Measurements from ENCODE around the gene MYO5A. TPM values are rescaled to one million over a fixed set of nuclear protein-coding genes. Genes with fewer than 3 reads are reported as not detected.

The MYO5A gene
- total RNA-seq, 2 experiments from 2014 or later = 28.5 to 36.3 TPM

DNA sequence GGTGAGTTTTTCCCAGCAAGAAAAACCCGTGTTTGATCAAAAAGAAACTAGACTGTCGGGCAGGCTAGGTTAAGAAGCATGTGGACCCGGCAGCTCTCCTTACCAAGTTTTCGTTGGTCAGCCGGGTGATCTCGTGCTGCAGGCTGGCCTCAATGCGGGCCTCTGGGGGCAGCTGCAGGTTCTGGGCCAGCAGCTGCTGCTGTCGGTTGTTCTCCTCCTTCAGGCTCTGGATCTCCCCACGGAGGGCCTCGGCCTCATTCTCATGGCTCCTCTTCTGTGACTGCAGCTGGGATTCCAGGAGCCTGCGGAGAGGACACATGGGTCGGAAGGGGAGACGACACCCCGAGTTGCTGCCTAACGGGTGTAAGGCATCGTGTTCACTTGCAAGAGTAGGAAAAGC is 188.6 kb downstream of the MYO5A start:
- ATAC-seq (ENCODE audit: low read depth) (no peak), DNase-seq (no peak)
- POLR2A ChIA-PET = no interaction called here
- H3K36me3 Mint-ChIP-seq = peaks cover 3% of the 10 kb centered on the region
- no peak overlapping the region for H3K27ac Mint-ChIP-seq
- no peaks in the 10 kb centered on the region for H3K9me3 Mint-ChIP-seq
- no peak overlapping the region for H3K4me3 Mint-ChIP-seq
- no peaks in the 10 kb centered on the region for H3K27me3 Mint-ChIP-seq
- H3K4me1 Mint-ChIP-seq = peaks cover 15% of the 10 kb centered on the region

GRCh38 chr15:52338891-52339290 is 189.8 kb downstream of the MYO5A start:
- H3K27ac Mint-ChIP-seq = no peak overlapping the region
- H3K4me1 Mint-ChIP-seq = peaks cover 12% of the 10 kb centered on the region
- H3K27me3 Mint-ChIP-seq = no peaks in the 10 kb centered on the region
- DNase-seq (no peak), ATAC-seq (ENCODE audit: low read depth) (no peak)
- POLR2A ChIA-PET = no interaction called here
- H3K36me3 Mint-ChIP-seq = peaks cover 7% of the 10 kb centered on the region
- no peaks in the 10 kb centered on the region for H3K9me3 Mint-ChIP-seq
- H3K4me3 Mint-ChIP-seq = no peak overlapping the region

- Mint-ChIP-seq H3K9me3 (no peaks in the 10 kb centered on the region), H3K4me1 (peaks cover 15% of the 10 kb centered on the region), H3K27ac (no peak overlapping the region), H3K27me3 (no peaks in the 10 kb centered on the region), H3K36me3 (peaks cover 7% of the 10 kb centered on the region), H3K4me3 (no peak overlapping the region)
- POLR2A ChIA-PET = no interaction called here
- no peak for ATAC-seq (ENCODE audit: low read depth)
- DNase-seq = no peak
Observed at GRCh38 chr15:52338058-52338457, 190.6 kb downstream of the MYO5A start.

GRCh38 chr15:52337198-52337853 is 191.4 kb downstream of the MYO5A start:
- H3K4me1 Mint-ChIP-seq = peaks cover 19% of the 10 kb centered on the region
- ATAC-seq (ENCODE audit: low read depth) = no peak
- H3K4me3 Mint-ChIP-seq = no peak overlapping the region
- H3K9me3 Mint-ChIP-seq = no peaks in the 10 kb centered on the region
- H3K27ac Mint-ChIP-seq = no peak overlapping the region
- POLR2A ChIA-PET = no interaction called here
- H3K36me3 Mint-ChIP-seq = peaks cover 9% of the 10 kb centered on the region
- no peak for DNase-seq
- no peaks in the 10 kb centered on the region for H3K27me3 Mint-ChIP-seq

DNA sequence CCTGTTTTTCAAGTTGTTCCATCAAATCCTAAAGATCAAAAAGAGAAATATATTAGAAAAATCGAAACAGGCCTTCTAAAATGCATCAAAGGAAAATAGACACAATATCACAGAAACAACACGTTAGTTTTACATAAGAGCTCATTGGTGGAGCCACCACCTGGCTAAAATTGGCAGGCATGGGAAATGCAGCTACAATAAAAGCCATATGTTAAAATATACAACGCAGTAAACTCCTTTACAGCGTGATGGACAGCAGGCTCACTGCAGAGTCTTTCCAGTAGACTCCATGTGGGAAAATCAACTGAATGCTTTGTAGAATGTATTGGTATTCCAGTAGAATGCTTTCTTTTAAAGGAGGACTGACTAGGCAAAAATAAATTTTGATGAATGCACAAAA is 192.2 kb downstream of the MYO5A start:
- no peak overlapping the region for H3K27ac Mint-ChIP-seq
- peaks cover 25% of the 10 kb centered on the region for H3K4me1 Mint-ChIP-seq
- peaks cover 9% of the 10 kb centered on the region for H3K36me3 Mint-ChIP-seq
- H3K9me3 Mint-ChIP-seq = no peaks in the 10 kb centered on the region
- DNase-seq (no peak), ATAC-seq (ENCODE audit: low read depth) (no peak)
- H3K4me3 Mint-ChIP-seq = no peak overlapping the region
- POLR2A ChIA-PET = interaction anchor here (1.1 kb wide), 1 partner anchor 192 kb away, joined by 4 read pairs; the partner anchor contains the start of gene MYO5A
- no peaks in the 10 kb centered on the region for H3K27me3 Mint-ChIP-seq

- Mint-ChIP-seq H3K4me3 (no peak overlapping the region), H3K27ac (no peak overlapping the region), H3K4me1 (peaks cover 29% of the 10 kb centered on the region), H3K9me3 (no peaks in the 10 kb centered on the region), H3K27me3 (no peaks in the 10 kb centered on the region), H3K36me3 (peaks cover 9% of the 10 kb centered on the region)
- DNase-seq (no peak), ATAC-seq (ENCODE audit: low read depth) (no peak)
- POLR2A ChIA-PET = no interaction called here
Observed at GRCh38 chr15:52334491-52335160, 194.1 kb downstream of the MYO5A start.

GRCh38 chr15:52331490-52332240 is 197.0 kb downstream of the MYO5A start:
- Mint-ChIP-seq H3K4me1 (peaks cover 22% of the 10 kb centered on the region), H3K9me3 (no peaks in the 10 kb centered on the region), H3K27ac (peak overlapping the region; percentile 87), H3K27me3 (no peaks in the 10 kb centered on the region), H3K4me3 (peak overlapping the region; percentile 74), H3K36me3 (peaks cover 18% of the 10 kb centered on the region)
- POLR2A ChIA-PET = interaction anchor here (0.5 to 2.2 kb wide), 6 partner anchors 70 to 398 kb away, joined by 3 to 11 read pairs (median 4); partner anchors contain the start of gene ATOSA
- ATAC-seq (ENCODE audit: low read depth) (peak; percentile 100), DNase-seq (peak; percentile 56)

DNA sequence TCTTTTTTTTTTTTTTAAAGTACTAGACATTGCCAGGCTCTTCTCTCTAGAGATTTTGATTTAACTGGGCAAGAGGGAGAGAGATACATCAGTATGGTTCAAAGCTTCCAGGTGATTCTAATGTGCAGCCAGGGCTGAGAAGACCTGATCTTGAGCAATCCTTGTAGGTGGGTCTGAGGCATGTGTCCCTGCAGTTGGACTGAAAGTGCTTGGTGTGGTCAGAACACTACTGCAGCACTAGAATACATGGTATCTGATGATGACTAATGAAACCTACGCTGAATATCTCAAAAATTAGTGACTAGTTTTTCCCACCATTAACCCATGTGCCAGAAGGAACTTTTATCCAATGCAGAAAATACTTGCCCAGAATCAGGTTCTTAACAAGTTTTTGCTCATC is 198.7 kb downstream of the MYO5A start:
- H3K9me3 Mint-ChIP-seq = no peaks in the 10 kb centered on the region
- POLR2A ChIA-PET = interaction anchor here (0.7 kb wide), 1 partner anchor 9 kb away, joined by 5 read pairs; no protein-coding TSS in a partner anchor
- DNase-seq (no peak), ATAC-seq (ENCODE audit: low read depth) (no peak)
- peaks cover 21% of the 10 kb centered on the region for H3K36me3 Mint-ChIP-seq
- H3K27me3 Mint-ChIP-seq = no peaks in the 10 kb centered on the region
- H3K27ac Mint-ChIP-seq = no peak overlapping the region
- H3K4me1 Mint-ChIP-seq = peaks cover 21% of the 10 kb centered on the region
- no peak overlapping the region for H3K4me3 Mint-ChIP-seq

GRCh38 chr15:52329150-52329549 is 199.5 kb downstream of the MYO5A start:
- Mint-ChIP-seq H3K36me3 (peaks cover 16% of the 10 kb centered on the region), H3K27ac (no peak overlapping the region), H3K4me3 (no peak overlapping the region), H3K4me1 (peaks cover 21% of the 10 kb centered on the region), H3K27me3 (no peaks in the 10 kb centered on the region), H3K9me3 (no peaks in the 10 kb centered on the region)
- ATAC-seq (ENCODE audit: low read depth) = no peak
- DNase-seq = no peak
- POLR2A ChIA-PET = interaction anchor here (0.7 kb wide), 1 partner anchor 8 kb away, joined by 5 read pairs; no protein-coding TSS in a partner anchor

GRCh38 chr15:52328680-52329079 is 200.0 kb downstream of the MYO5A start:
- peaks cover 16% of the 10 kb centered on the region for H3K36me3 Mint-ChIP-seq
- no peaks in the 10 kb centered on the region for H3K9me3 Mint-ChIP-seq
- H3K27me3 Mint-ChIP-seq = no peaks in the 10 kb centered on the region
- DNase-seq = no peak
- peak overlapping the region; percentile 17 for H3K27ac Mint-ChIP-seq
- H3K4me1 Mint-ChIP-seq = peaks cover 21% of the 10 kb centered on the region
- POLR2A ChIA-PET = no interaction called here
- ATAC-seq (ENCODE audit: low read depth) = no peak
- no peak overlapping the region for H3K4me3 Mint-ChIP-seq

GRCh38 chr15:52326756-52327155 is 201.9 kb downstream of the MYO5A start:
- Mint-ChIP-seq H3K27me3 (no peaks in the 10 kb centered on the region), H3K27ac (no peak overlapping the region), H3K4me1 (peaks cover 10% of the 10 kb centered on the region), H3K9me3 (no peaks in the 10 kb centered on the region), H3K4me3 (no peak overlapping the region), H3K36me3 (peaks cover 16% of the 10 kb centered on the region)
- no peak for ATAC-seq (ENCODE audit: low read depth)
- POLR2A ChIA-PET = interaction anchor here (0.7 kb wide), 1 partner anchor 71 kb away, joined by 3 read pairs; no protein-coding TSS in a partner anchor
- DNase-seq = no peak

DNA sequence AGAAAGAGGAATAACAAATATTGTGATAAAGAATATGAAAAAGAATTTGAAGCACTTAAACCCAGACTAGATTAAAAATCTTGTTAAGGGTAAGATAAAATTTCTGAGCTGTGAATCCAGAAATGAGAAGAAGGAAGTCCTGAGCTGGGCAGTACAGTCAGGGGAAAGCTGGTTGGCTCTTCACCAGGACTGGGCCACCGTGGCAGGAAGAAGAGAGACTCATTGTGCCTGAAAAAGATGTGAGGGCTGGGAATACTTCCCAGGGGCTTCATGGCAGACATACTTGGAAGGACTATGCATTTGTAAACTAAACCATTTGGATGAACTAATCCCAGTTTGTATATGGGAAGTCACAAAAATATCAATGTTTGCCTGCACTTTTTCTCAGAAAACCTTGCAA is 204.6 kb downstream of the MYO5A start:
- Mint-ChIP-seq H3K36me3 (peaks cover 26% of the 10 kb centered on the region), H3K27ac (no peak overlapping the region), H3K4me3 (no peak overlapping the region), H3K4me1 (peaks cover 3% of the 10 kb centered on the region), H3K9me3 (no peaks in the 10 kb centered on the region), H3K27me3 (no peaks in the 10 kb centered on the region)
- no peak for ATAC-seq (ENCODE audit: low read depth)
- POLR2A ChIA-PET = no interaction called here
- no peak for DNase-seq

DNA sequence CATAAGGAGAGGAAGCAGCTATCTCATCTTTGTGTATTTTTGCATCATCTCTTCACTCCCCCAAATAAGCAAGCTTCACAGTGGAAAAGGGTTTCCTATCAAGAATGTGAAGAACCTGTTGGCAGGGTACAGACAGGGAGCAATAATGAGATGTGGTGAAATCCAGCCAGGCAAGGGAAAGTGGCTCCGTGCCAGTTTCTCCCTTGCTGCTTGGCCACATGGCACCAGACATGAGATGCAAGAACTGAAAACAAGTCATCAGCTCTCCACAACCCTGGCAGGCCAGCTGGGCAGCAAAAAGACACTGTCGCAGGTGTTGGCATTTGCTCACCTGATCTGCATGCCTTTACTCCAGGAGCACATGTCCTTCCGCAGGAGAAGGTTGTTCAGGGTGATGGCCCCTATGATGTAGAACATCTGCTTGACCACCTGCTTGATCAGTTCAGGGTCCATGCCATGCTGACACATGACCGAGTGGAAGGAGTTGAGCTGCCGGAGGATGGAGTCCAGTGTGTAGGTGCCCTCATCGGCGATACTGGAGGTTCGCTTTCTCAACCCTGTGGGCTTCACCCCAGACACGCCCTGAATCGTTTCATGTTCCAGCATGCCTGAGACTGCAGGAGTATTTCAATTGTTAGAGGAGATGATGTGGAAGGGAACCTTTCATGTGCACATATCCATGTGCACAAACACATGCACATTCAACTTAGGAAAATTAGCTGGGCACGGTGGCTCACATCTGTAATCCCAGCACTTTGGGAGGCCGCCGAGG is 209.8 kb downstream of the MYO5A start:
- DNase-seq = no peak
- Mint-ChIP-seq H3K4me3 (no peak overlapping the region), H3K9me3 (no peaks in the 10 kb centered on the region), H3K4me1 (no peaks in the 10 kb centered on the region), H3K36me3 (peaks cover 29% of the 10 kb centered on the region), H3K27ac (no peak overlapping the region), H3K27me3 (no peaks in the 10 kb centered on the region)
- no peak for ATAC-seq (ENCODE audit: low read depth)
- POLR2A ChIA-PET = interaction anchor here (0.7 kb wide), 1 partner anchor 23 kb away, joined by 7 read pairs; no protein-coding TSS in a partner anchor
